GM18517 (cell line): ENCODE measurements around the gene SMIM38.
"Not testable (repeated sequence)": the region's sequence is repeated elsewhere in the genome, so short reads cannot be mapped to it uniquely, and the experiment has no call there.

Source experiments
- ATAC-seq: cut with Tn5 transposase; IDR thresholded peaks from one replicate; pipeline ENCODE4 v1.9.1; 2021; ENCODE audit warnings: mild to moderate bottlenecking, moderate library complexity; ENCODE audit not compliant: unreplicated experiment

The SMIM38 gene

DNA sequence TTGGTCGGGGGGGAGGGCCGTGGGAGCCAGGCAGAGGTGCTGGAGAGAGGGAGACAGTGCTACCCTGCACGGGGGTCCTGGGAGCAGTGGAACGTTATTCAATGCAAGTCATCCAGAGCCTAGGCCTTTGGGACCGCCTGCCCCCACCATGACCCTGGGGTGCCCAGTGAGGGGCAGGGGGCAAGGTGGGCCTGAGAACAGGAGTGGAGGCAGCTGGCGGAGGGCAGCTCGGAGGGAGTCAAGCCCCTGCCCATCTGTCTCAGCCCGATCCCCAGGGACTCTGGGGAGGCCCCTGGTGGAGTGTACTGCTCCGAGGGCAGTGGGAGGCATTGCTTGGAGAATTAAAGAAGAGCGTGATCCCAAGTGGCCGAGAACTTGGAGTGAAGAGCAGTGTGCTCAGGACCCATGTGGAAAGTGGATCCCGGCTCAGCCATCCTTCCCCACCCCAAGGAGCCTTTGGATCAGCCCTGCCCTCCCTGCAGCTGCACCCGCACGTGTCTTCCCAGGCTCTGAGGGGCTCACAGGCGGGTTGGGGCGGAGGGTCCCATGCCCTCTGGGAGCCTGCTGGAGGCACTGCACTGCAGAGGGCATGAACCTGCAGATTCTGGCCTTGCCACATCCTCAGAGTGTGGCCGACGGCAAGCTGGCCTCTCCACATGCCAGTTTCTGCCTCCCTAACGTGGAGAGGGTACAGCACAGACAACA is 34.0 kb upstream of the SMIM38 start:
- ATAC-seq = no peak

DNA sequence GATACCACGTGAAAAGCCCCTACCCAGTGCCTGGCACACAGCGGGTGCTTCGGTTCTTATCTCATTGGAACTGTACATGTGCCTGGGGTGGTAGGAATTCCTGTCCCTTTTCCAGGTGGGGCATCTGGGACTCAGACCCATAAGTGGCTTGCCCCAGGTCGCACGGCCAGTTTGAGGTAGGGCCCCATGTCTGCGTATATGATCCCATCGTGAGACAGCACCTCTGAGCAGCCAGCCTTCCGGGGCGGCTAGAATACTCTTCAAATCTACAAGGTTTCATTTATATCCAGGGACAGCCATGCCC is 33.5 kb upstream of the SMIM38 start:
- no peak for ATAC-seq

DNA sequence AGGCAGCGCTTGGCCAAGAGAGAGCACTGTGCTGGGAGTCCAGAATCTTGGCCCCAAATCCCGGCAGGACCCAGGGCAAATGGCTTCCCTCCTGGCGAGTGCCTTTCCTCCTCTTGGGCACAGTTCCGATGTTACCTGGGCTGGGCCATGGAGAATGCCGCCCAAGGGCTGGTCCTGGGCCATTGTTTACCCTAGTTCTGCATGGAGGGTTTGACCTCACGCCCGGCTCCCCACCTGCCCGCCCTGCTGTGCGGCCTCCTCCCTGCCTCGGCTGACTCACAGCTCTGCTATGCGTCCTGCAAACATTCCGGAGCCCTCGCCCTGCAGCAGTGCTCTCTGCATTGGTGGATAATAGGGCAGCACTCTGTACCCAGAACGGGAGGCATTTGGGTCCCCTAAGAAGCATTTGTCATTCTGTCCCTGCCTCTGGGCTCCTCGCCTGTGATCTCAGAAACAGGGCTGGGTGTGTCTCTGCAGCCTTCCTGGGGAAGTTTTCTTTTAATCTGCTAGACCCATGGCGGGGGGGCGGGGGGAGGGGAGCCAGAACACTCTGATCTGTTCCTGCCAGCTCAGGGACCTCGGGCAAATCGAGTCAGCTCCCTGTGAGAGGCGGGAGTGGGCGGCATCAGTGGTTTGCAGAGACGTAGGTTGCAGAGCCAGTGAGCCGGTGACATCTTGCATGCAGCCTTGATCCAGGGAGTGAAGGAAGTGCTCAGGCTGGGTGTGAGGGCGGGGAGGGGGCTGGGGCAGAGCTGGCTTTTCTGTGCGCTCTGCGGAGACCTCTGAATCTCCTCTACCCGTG is 32.9 kb upstream of the SMIM38 start:
- ATAC-seq = no peak

DNA sequence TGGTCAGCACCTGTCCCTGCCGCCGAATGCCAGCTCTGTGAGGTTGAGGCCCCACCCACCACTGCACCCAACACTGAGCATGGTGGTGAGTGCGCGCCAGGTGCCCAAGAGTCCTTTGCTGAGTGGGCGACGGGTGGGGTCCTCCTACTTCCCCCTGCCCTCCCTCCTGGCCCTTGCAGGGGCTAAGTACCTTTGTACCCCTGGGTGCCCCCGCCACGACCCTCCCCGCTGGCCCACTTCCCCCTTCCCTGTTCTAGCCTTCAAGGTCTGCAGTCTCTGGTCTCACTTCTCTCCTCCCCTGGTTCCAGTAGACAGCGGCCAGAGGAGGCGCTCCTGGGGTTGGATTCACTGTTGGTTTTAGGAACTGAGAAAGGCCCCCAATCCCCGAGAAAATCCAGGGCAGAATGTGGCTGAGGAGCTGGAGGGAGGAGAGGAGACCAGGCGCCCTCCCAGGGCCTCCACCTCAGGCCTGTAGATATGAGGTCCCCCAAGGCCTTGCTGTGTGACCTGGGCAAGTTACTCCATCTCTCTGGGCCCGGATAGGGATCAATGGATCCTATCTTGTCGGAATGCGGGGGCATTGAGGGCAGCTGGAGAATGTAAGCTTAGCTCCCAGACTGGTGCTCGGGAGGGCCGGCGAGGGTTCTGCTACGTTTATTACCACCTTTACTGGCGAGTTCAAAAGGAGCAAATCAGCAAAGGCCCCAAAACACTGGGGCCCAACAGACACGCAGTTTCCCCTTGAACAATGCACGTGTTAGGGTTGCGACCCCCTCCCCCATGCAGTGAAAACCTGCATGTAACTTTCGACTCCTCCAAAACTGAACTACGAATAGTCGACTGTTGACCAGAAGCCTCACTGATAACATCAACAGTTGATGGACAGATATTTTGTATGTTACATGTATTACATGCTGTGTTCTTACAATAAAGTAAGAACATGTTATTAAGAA is 31.9 kb upstream of the SMIM38 start:
- no peak for ATAC-seq

DNA sequence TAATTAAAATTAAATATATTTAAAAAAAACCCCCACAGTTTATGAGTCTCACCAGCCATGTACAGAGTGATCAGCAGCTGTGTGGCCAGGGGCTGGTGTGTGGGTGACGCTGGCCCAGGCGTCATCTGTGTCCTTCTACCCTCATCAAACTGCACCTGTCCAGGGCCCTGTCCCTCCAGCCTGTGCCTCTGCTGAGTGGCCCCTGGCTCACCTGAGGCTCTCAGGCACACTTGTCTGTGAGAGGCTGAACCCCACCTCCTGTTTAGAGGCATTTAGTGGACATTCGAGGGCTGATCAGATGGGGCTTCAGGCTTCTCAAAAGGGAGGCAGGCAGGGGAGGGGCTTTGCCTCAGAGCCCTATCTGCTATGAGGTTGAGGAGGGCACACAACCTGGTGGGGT is 29.9 kb upstream of the SMIM38 start:
- ATAC-seq = no peak

DNA sequence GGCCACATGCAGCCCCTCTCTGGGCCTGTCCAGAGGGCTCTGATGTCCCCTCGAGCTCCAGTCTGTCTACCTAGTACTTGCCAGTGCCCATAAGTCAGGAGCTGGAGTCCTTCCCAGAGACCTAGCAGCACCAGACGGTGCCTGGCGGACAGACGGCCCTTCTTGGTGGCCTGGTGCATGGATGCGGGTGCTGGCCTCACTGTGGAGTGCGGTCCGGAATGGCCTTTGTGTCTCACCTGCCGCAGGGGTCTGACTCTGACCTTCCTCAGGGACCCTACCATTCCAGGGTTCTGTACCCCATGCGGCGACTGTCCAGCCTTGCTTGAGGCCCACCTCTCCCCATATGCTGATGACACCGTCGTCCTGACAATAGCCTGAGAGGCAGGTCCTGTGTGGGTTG is 29.4 kb upstream of the SMIM38 start:
- no peak for ATAC-seq

DNA sequence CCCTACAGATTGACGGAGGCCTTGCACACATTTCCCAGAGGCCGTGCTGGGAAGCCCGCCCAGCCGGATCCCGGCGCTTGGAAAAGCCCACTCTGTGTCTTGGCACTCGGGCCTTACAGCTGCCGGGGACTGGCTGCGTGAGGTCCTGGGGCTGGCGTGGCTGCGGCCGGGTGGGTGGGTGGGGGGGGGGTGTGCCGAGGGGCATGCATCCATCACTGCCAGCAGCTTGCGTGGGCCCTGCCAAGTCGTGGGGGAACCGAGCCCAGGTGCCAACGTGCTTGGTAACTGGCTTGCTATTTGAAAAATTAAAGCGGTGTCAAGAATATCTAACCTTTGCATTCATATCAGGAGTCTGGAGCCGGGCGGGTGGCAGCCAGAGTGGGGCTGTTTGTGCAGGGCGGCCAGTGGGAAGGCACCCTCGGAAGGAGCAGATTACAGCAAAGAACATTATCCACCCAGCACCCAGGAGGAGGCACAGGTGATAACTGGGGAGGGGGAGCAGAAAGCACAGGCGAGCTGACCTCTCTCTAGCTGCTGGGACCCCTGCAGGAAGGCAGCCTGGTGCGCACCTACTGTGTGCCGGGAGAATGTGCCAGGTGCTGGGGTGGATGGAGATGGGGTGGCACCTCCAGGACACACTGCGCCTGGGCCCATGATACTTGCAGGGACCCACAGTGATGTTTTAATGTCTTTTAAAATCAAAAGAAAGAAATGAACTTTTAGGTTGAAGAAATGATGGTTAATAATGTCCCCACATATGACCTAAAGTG is 28.5 kb upstream of the SMIM38 start:
- no peak for ATAC-seq

DNA sequence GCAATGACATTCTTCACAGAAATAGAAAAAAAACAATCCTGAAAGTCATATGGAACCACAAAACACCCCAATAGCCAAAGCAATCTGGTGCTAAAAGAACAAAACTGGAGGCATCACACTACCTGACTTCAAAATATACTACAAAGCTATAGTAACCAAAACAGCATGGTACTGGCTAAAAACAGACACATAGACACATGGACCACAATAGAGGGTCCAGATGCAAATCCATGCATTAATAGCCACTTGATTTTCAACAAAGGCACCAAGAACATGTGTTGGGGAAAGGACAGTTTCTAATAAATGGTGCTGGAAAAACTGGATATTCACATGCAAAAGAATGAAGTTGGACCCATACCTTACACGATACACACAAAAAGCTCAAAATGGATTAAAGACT is 27.9 kb upstream of the SMIM38 start:
- ATAC-seq = no peak

DNA sequence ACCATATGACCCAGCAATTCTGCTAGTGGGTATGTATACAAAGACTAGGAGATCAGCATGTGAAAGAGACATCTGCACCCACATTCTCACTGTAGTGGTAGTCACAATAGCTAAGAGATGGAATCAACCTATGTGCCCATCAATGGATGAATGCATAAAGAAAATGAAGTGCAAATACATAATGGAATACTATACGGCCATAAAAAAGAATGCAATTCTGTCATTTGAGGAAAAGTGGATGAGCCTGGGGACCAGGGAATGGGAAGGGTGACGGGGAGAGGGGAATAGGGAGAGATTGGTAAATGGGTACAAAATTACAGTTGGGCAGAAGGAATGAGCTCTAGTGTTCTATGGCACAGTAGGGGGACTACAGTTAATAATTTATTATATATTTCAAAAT is 26.7 kb upstream of the SMIM38 start:
- no peak for ATAC-seq

DNA sequence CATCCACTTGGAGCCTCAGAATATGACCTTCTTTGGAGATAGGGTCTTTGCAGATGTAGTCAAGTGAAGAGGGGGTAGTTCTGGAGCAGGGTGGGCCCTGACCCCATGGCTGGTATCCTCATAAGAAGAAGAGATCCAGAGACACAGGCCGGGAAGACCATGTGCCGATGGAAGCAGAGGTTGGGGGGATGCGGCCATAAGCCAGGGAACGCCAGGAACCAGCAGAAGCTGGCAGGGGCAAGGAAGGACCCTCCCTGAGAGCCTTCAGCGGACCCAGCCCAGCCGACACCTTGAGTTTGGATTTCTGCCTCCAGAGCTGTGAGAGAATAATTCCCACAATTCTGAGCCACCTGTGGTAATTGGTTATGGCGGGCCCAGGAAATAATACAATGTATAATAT is 26.1 kb upstream of the SMIM38 start:
- ATAC-seq = no peak

DNA sequence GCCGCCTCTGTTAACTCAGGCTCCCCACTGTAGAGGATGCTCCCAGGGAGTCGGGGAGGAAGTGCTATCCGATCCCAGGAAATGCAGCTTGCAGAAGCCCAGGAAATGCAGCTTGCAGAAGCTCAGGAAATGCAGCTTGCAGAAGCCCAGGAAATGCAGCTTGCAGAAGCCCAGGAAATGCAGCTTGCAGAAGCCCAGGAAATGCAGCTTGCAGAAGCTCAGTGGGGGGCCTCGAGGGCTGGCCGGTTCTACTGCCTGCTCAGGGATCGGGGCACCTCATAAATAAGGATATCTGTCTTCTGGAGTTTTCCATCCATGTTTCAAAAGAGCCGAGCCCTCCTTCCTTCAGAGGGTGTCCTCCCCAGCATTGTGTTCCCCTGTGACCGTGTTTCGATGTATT is 25.1 kb upstream of the SMIM38 start:
- ATAC-seq = no peak

DNA sequence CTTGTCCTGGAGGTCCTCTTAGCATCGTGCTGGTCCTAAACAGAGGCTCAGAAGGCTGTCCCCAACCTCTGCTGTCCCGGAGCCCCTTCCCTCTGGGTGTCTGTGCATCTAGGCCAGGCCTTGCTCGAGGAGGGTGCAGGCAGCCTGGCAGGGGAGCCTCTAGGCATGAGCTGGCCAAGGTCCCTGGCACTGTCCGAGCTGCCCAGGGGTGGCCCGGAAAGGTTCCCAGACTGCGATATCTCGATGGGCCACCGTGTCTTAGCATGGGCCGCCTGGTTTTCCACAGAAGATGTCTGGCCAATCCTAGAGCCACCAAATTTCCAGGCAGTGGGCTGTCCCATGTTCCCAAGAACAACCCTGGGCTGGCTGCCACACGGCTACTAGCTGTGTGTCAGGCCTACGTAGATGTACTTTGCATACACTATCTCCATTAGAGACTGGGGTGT is 24.6 kb upstream of the SMIM38 start:
- no peak for ATAC-seq

DNA sequence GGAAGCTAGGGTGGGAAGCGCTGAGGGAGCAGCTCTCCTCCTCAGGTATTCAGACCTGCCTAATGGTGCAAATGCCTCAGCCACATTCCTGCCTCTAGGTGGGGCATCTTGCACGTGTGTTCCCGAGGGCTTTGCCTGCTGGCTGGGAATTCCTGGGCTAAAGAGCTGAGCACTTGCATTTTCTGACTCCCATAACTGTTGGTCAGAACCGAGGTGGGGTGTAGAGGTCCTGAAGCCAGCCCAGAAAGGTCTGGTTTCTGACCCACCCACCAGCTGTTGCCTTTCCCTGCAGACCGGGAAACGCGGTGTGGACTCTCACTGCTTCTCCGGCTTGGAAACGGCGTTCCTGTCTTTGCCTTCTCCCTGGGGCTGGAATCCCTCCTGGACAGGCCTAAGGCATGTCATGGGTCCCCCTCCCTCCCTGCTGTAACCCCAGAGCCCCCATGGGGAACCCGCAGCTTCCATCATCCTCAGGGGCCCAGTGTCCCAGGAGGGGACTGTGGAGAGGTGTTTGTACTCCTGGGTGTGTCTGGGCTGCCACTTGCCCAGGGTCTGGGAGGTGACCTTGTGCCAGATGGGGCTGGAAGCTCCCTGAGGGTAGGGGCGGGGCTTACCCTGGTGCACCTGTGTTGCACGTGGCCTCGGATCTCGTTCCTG is 24.0 kb upstream of the SMIM38 start:
- ATAC-seq = no peak

DNA sequence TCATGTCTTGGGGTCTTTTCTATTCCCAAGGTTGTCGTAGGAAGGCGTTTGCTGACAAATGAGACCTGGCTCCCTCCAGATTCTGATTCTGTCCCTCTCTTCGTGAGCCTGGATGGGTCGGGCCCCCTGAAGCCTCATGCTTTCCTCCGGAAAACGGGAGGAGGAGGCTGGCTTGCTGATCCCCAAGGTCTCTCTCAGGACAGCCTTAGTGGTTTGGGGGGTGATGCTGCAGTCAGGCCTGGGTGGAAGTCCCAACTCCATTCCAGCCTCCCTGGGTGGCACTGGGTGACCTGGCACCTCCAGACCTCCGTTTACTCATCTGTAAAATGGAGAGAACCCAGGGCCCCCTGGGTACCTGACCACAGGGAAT is 23.4 kb upstream of the SMIM38 start:
- ATAC-seq = no peak

DNA sequence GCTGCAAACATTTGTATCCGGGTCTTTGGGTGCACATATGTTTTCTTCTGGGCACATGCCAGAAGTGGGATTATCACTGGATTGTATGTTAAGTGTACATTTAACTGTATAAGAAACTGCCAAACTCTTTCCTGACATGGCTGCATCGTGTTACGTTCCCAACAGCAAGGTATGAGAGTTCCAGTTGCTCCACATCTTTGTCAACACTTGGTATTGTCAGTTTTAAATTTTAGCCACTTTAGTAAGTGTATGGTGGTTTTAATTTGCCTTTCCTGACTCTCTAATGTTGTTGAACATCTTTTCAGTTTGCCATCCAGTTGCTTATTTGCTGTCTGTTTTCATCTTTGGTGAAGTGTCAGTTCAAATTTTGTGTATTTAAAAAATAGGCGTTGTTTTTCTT is 22.5 kb upstream of the SMIM38 start:
- no peak for ATAC-seq

DNA sequence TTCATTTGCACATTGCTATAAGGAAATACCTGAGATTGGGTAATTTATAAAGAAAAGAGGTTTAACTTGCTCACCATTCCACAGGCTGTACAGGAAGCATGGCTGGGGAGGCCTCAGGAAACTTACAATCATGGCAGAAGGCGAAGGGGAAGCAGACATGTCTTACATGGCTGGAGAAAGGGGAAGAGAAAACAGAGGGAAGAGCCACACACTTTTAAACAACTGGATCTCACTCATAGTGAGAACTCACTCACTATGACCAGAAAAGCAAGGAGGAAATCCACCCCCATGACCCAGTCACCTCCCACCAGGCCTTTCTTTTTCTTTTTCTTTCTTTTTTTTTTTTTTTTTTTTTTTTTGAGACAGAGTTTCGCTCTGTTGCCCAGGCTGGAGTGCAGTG is 21.6 kb upstream of the SMIM38 start:
- ATAC-seq = not testable (repeated sequence)

DNA sequence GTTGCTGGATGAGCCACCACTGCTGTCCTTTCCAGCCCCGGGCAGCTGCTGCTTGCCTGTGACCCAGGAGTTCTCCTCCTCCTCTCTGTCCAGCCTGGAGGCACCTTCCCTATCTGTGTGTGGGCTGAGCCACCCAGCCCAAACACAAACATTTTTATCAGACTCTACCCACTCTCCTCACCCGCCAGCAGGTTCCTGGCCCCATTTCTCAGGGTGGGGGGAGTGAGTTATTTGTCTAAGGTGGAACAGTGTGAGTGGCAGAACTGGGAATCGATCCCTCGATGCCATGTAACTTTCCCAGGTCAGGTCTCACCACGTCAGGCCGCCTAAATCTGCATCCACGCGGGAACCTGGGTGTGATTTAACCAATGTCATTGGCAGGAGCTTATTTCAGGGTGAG is 20.8 kb upstream of the SMIM38 start:
- no peak for ATAC-seq

DNA sequence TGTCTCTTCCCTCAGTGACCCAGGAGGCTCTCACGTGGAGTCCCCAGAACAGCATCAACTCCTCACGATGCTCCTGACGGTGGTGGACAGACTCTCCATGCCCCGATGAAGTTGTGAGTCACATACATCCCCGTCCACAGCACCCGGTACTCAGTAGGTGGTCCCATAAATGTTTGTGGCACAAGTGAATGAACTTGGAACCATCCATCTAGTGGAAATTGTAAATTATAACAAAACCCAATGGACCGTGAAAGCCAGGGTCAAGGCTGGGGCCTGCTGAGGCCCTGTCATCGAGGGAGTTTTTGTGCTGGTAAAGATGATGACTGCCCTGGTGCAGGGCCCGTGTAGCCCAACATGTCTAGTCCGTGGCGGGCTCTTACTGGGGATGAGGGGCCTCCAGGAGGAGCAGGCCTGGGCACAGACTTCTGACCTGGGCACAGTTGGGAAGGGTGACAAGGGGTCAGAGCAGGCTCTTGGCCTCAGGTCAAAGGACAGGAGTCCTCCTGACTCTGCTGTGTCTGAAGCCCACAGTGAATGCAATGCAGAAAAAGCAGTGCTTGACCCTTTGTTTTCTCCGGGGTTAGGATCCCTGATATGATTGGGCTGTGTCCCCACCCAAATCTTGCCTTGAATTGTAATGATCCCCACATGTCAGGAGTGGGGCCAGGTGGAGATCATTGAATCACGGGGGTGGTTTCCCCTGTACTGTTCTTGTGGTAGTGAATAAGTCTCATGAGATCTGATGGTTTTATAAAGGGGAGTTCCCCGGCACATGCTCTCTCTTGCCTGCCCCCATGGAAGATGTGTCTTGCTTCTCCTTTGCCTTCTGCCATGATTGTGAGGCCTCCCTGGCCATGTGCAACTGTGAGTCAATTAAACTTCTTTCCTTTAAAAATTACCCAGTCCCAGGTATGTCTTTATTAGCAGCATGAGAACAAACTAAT is 20.0 kb upstream of the SMIM38 start:
- no peak for ATAC-seq

DNA sequence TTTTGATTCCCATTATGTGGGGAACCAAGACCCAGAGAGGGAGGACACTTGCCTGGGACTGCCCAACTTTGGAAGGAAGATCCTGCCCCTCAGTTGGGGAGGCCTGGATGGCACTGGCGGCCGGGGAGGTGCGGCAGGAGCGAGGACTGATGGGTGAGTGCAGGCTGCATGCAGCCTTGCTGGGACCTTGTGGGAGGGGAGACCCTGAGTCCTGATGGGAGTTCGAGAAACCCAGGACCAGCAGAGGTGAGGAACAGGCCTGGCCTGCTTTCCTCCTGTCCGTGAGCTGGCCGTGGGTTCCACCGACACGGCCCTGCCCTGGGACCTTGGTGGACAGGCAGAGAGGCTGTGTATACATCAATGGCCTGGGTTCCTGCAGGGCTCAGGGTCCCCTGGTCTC is 19.3 kb upstream of the SMIM38 start:
- ATAC-seq = no peak
